GM19193 (cell line): ENCODE measurements around the gene MACROH2A2.

Experiments used
- POLR2A ChIP-seq: IDR thresholded peaks from 4 replicates; pipeline ENCODE4 v1.6.1; 2011; ENCODE audit not compliant: insufficient read depth, insufficient read length; ENCODE audit errors: extremely low read depth

Gene MACROH2A2

DNA sequence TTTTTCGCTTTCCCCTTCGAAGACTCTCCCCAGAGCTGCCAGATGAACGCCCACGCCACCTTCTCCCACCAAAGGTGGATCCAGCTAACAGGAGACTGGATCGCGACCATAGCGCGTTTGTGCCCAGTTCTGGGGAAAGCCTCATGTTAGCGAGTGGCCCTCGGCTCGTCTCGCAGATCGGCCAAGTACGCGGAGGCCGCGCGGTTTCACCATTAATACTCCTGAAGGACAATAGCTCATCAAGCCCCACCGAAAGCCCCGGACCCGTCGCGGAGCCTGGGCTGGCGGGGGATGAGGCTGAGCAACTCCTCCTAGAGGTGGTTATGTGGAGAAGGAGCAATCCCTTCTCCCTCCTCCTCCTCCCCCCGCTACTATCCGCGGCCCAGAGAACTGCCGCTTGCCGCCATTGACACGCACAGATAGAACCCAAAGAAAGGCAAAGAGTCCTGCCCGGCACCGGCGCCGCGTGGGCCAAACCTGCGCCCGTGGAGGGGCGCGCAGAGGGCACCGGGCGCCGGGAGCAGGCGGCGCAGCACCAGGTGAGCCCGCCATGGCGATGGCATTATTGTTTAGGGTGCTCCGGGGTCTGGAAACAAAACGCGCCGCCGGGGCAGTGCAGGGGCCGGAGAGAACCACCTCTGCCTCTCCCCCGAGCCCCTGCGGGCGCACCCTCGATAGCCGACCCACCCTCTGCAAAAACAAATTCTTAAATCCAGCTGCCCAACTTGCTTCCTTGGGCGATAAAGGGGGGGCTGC lies at the start of gene MACROH2A2:
Gene MACROH2A2, plus strand, starts transcription at position 385 of the 756 bp plus-strand sequence. CDS start 22,813 bp downstream, outside the sequence.
- TF ChIP-seq POLR2A: no peak

DNA sequence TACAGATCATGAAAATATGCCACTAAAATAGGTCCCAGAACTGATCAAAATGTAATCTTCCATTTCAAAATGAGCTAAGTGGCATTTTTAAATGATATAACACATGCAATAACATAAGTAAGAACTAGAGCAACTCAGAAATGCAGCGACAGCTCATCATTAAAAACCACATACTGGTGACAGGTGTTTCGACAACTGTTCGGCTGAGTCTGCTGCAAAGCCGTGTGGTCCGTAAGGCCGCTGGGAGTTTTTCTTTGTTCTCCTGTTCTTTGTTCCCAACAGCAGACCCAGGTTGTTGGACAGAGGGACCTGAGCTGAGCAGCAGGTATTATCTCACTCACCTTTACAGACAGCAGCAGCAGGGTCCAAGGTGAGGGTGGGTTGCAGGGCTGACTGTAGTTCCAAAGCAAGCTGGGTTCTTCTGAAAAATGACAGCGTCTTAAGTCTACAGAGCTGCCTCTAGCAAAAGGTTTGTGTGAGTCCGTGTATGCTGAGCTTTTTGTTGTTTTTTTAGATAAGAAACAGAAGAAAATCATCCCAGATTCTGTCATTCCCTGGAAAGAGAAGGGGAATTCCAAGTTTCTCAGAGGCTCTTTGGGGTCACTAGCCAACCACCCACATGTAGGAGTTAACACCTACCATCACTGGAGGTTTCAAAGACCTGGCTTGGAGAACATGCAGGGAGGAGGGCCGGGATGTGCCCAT lies 45.4 kb upstream of the MACROH2A2 start:
- no peak for TF ChIP-seq POLR2A

DNA sequence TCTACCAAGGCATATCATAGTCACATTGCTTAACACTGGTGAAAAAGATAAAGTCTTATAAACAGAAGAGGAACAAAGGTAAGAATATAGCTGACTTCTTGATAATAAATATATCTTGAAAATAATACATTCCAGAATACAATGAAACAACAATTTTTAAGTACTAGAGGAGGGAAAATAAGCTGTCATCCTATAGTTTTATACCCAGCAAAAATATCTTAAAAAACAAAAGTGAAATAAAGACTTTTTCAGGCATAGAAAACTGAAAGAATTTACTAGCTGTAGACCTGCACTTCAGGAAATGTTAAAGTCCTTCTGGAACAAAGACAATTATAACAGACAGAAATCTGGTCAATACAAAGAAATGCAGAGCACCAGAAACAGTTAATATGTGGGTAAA lies 21.4 kb upstream of the MACROH2A2 start:
- TF ChIP-seq POLR2A: no peak

DNA sequence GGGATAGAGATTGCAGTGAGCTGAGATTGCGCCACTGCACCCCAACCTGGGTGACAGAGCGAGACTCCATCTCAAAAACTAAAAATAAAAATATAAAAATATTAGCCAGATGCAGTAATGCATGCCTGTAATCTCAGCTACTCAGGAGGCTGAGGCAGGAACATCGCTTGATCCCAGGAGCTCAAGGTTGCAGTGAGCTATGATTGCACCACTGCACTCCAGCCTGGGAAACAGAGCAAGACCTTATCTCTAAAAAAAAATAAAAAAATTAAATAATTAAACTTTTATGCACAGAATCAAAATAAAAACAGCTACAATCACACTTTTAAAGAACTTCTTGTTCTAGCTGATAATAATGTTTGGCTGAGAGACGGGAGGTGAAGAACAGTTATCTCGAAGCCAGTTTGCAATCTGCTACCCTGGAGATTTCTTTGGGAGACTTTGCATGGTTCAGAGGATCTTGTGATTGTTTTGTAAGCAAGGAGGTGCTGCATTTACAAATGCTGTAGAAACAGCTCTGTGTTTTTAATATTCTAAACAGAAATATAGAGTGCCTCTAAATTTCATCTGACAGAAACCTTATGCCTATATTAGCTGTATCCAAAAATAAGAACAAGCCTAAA lies 19.9 kb upstream of the MACROH2A2 start:
- no peak for TF ChIP-seq POLR2A

DNA sequence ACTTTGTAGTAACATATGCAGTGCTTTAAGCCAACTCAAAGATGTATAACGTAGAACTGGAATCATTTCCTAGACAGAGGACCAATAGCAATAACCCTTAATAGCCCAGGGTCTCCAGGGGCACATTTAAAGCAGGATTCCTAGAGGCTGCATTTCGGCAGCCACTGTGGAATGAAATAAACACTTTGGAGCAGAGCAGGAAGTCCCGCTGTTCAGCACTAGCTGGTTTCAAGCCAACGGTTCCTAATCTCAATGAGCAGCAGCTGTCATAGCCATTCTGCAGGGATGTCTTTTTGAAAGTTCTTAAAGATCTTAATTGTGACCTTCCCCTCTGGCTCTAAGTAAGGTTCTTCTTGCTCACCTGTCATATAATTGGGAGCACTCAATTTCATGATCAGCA lies 18.4 kb upstream of the MACROH2A2 start:
- no peak for TF ChIP-seq POLR2A

DNA sequence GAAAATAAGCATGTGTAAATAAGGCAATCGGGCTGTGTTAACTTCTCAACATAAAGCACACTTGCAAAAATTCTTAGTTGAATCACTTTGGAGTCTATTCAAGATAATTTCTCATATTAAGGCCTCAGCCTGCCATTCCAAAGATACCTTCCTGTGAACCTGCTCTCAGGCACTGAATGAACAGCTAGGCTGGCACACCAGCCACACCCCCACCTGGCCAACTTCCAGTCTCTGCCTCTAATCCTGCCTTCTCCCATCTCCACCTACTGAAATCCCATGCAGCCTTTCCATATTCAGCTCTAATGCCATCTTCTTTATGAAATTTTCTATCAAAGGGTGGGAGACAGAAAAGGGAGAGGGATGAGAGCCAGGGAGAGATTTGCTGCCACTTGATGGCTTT lies 17.1 kb upstream of the MACROH2A2 start:
- TF ChIP-seq POLR2A: no peak

DNA sequence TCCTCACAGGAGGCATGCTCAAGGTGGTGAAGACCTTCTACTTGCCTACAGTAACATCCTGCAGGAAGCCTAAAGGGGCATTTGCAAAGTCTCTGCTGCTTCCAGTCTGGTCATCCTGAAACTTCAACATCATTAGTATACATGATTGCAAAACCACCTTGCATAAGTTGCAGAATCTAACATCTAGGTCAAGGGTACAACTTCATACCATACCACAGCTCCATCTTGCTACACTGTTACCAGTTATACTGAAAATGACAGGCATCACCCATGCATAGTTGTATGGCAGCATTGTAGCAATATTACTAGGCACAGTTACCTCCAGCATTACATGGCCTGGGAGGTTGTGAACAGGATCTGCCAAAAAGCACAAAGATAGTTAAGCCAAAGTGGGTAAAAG lies 13.7 kb upstream of the MACROH2A2 start:
- no peak for TF ChIP-seq POLR2A

DNA sequence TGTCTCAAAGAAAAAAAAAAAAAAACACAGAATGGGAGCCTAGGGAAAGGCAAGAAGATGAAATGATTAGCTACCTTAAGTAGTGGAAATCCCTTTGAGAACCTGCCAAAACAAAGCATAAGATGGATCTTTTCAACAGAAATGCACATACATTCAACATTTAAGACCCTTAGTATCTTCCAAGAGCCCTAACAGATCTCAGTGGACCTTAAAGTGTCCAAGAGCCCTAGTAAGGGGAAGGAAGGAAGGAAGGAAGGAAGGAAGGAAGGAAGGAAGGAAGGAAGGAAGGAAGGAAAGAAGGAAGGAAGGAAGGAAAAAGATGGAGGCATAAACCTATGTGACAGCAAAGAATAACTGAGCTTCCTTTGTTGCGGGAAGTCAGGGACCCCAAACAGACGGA lies 11.6 kb upstream of the MACROH2A2 start:
- no peak for TF ChIP-seq POLR2A

DNA sequence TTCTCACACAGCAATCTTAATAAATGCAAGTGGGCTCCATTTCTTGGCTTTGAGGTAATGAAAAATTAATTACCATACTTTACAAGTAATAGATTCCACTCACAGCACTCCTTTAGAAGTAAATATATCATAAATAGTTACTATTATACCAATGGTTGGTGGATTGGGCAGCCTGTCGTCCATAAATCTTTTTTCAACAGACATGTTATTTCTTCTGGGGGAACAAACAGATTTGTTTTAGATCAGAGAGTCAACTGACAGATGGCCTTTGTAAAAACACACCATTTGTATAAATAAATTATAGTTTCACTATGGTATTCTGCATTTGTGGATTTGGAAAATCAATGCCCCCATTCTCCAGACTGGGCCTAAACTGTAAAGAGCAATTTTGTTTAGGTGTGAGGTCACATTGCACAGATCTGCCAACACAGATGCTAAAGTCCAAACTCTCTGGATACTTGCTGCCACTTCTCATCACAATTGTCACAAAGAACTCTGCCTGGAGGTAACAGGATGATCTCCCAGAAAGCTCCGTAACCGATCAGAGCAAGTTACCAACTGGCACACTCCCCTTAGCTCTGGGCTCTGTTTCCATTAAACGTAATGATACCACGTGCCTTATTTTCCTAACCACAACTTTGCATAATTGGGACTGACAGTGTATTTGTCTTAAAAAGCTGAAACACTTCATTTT lies 4.5 kb upstream of the MACROH2A2 start:
- no peak for TF ChIP-seq POLR2A

DNA sequence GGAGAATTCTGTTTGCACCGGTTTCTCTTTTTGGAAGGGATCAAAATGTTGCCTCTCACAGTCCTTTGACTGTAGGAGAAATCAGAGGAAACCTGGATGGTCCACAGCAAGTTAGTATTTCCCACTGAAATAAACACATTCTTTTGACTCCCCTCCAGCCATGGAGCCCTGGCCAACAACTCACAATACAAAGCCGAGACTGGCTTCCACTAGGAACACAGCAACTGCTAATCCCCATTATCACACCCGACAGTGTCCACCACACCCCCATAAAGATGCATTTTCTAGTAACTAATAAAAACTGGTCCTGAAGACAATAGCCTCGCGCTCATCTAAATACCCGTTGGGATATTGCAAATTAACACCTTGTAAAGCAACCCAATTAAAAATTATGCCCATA lies 798 bp upstream of the MACROH2A2 start:
- TF ChIP-seq POLR2A: no peak

DNA sequence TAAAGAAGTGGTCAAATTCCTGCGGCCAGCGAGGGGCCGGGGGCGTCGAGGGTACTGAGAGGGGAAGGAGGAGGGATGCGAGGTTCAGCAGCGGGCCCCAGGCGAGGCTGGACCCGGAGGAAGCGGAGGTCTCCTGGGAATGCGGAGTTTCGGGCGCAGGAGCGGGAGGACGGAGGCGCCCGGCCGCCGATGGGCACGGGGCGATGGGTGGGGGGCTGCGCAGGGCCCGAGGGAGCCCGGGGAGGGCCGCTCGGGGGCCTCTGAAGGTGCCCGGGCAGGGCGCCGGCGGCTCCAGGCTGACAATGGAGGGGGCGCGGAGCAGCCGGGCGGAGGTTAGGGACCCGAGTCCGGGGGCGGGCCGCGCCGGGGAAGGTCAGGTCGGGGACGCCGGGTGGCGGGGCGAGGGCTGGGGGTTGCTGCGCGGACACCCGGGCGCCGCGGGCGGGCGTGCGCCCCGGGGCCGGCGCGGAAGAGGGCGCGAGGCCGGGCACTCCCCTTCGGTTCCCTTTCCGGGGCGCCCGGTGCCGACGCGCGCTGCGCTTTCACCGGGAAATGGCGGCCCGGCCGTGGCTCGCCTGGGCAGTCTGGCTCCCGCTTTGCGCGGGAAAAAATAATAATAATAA lies 683 bp downstream of the MACROH2A2 start:
- no peak for TF ChIP-seq POLR2A

DNA sequence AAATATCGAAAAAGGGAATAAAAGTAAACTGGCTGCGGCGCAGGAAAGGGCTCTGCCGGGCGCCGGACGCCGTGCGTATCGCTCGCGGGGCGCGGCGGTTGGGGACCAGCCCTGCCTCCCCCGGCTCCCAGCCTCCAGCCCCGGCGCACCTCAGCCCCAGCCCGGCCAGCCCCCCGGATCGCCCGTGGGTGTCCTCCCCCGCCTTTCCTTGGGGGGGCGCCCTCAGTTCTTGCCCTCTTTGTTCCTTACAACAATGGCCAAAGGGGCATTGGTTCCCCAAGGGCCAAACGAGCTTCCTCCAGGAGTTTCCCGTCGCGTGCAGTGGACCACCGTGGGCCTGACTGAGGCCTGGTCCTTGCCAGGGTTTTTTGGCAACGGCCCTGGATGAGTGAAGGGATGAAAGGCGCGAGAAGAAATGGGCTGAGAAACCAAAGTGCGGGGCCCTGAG lies 1.2 kb downstream of the MACROH2A2 start:
- TF ChIP-seq POLR2A: no peak

DNA sequence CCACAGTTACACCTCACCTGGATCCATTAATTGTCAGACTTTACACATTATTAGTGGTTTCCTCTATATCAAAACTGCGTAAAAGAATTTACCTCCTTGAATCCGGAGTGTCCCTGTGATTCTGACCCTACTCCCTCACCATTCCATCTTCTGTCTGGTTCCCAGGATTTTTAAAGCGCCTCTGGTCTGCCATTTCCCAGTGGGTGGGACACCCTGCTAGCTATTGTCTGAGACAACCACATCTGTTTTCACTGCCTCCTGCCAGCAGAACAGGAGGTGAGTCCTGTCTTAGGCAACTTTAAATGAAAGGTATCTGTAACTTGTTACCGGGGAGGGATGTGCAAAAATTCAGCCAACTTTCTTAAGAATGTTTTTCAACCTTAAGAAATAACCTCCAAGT lies 2.3 kb downstream of the MACROH2A2 start:
- no peak for TF ChIP-seq POLR2A

DNA sequence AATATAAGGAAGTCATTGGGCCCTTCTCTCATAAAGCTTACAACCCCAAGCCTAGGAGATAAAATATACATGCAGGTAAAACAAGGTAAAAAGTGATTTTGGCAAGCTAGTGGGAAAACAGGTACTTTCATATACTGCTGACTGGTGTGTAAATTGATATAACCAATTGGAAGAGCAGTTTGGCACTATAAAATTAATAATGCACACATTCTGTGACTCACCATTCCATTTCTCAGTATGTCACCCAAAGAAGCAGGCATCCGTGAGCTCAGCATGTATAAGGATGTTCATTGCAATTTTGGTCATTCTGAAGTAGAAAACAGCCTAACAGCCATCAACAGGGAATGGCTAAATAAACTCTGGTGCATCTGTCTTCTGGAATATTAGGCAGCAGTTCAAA lies 2.9 kb downstream of the MACROH2A2 start:
- TF ChIP-seq POLR2A: no peak

DNA sequence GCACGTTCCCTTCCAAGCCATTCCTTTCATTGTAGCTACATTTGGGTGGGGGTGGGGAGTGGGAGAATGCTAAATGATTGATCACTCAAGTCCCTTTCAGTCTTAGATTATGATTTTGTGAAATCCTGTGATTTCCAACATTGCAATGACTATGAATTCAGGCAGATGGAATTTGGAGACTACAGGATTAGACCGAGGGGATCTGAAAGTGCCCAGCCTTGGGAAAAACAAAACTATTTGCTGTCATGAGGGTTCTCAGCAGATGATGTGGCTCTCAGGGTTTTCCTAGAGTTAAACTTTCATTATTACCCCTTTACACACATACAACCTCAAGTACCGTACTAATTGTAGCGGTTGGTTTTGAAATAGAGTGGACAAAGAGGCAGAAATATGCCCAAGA lies 4.7 kb downstream of the MACROH2A2 start:
- TF ChIP-seq POLR2A: no peak
